Umbilical cord (tissue), 2 donors: ENCODE measurements around the gene SLC43A1. TPM values are rescaled to one million over a fixed set of nuclear protein-coding genes. Genes with fewer than 3 reads are reported as not detected.

ENCODE experiments used
- DNase-seq: peaks from one replicate; pipeline ENCODE4 v3.0.0-alpha.2; 2015; ENCODE audit warnings: low spot score
- total RNA-seq: library from RNA; depleted of rRNA; stranded (reverse); fragments of >200 nt; gene quantifications from one replicate; pipeline ENCODE4 v1.2.3, GENCODE V29; 2014; ENCODE audit warnings: low replicate concordance; ENCODE audit not compliant: insufficient read depth

Gene SLC43A1
- total RNA-seq, 1 donor from 2014 or later, result 12.5 TPM

- no peak for DNase-seq
Observed at GRCh38 chr11:57479911-57480310, 35.6 kb downstream of the SLC43A1 start.

GRCh38 chr11:57479021-57479663 is 36.4 kb downstream of the SLC43A1 start:
- DNase-seq, result no peak

- no peak for DNase-seq
Observed at GRCh38 chr11:57477507-57478189, 37.9 kb downstream of the SLC43A1 start.

GRCh38 chr11:57476757-57477506 is 38.6 kb downstream of the SLC43A1 start:
- DNase-seq, result no peak

GRCh38 chr11:57476047-57476756 is 39.3 kb downstream of the SLC43A1 start:
- DNase-seq, result no peak

GRCh38 chr11:57475671-57476046 is 39.8 kb downstream of the SLC43A1 start:
- DNase-seq, result no peak

- DNase-seq, result no peak
Observed at GRCh38 chr11:57475191-57475590, 40.3 kb downstream of the SLC43A1 start.

GRCh38 chr11:57474803-57475115 is 40.7 kb downstream of the SLC43A1 start:
- DNase-seq, result no peak

- DNase-seq, result no peak
Observed at GRCh38 chr11:57474017-57474802, 41.3 kb downstream of the SLC43A1 start.

GRCh38 chr11:57473285-57473841 is 42.1 kb downstream of the SLC43A1 start:
- DNase-seq, result no peak

- DNase-seq, result no peak
Observed at GRCh38 chr11:57471496-57471895, 44.0 kb downstream of the SLC43A1 start.

- no peak for DNase-seq
Observed at GRCh38 chr11:57469268-57469667, 46.2 kb downstream of the SLC43A1 start.

GRCh38 chr11:57468276-57468675 is 47.2 kb downstream of the SLC43A1 start:
- no peak for DNase-seq

- DNase-seq, result no peak
Observed at GRCh38 chr11:57467508-57468157, 47.9 kb downstream of the SLC43A1 start.

GRCh38 chr11:57466680-57467079 is 48.8 kb downstream of the SLC43A1 start:
- no peak for DNase-seq

GRCh38 chr11:57464539-57465181 is 50.8 kb downstream of the SLC43A1 start:
- DNase-seq, result no peak

- no peak for DNase-seq
Observed at GRCh38 chr11:57463671-57464538, 51.6 kb downstream of the SLC43A1 start.

- no peak for DNase-seq
Observed at GRCh38 chr11:57462597-57462996, 52.9 kb downstream of the SLC43A1 start.

GRCh38 chr11:57461841-57462489 is 53.5 kb downstream of the SLC43A1 start:
- no peak for DNase-seq
